PFSK-1 (cell line): ENCODE data around the gene FADS2.

Experiments used
- FOXP2 ChIP-seq: optimal IDR thresholded peaks from 2 replicates; pipeline ENCODE3; 2011; ENCODE audit warnings: borderline replicate concordance, control low read depth, inconsistent platforms; ENCODE audit not compliant: insufficient read depth; ENCODE audit errors: extremely low read length, extremely low read depth
- POLR2AphosphoS5 ChIP-seq: IDR thresholded peaks from 2 replicates; pipeline ENCODE4 v1.6.1; 2012; ENCODE audit warnings: low read depth, mild to moderate bottlenecking, control low read depth, low read length, moderate library complexity
- TAF1 ChIP-seq: IDR thresholded peaks from 2 replicates; pipeline ENCODE4 v1.6.1; 2012; ENCODE audit warnings: low read length, control low read depth, borderline replicate concordance; ENCODE audit not compliant: insufficient read depth
- TF ChIP-seq, protein P1 (sequence below), 2 experiments: IDR thresholded peaks; 2 replicates each; pipeline versions ENCODE4 v1.6.1 to v1.8.0; 2011 to 2012; ENCODE audit warnings: low read depth in 2 of 2, low read length in 2 of 2, control low read depth in 1 of 2, inconsistent platforms in 1 of 2, mild to moderate bottlenecking in 1 of 2, moderate library complexity in 1 of 2; ENCODE audit not compliant: insufficient read depth in 1 of 2

DNA sequence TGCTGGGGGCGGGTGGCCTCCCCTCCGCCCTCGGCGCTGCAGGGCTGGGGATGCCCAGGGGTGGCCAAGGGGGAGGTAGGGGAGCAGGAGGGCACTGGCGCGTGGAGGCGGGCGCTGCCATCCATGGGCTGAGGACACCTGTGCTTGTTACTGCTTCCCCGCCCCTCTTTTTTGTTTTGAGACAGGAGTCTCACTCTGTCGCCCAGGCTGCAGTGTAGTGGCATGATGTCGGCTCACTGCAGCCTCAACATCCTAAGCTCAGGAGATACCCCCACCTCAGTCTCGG is 63.9 kb downstream of the FADS2 start:
- TF ChIP-seq POLR2AphosphoS5 (no peak), TAF1 (no peak), FOXP2 (no peak)
- TF ChIP-seq, protein P1, sequence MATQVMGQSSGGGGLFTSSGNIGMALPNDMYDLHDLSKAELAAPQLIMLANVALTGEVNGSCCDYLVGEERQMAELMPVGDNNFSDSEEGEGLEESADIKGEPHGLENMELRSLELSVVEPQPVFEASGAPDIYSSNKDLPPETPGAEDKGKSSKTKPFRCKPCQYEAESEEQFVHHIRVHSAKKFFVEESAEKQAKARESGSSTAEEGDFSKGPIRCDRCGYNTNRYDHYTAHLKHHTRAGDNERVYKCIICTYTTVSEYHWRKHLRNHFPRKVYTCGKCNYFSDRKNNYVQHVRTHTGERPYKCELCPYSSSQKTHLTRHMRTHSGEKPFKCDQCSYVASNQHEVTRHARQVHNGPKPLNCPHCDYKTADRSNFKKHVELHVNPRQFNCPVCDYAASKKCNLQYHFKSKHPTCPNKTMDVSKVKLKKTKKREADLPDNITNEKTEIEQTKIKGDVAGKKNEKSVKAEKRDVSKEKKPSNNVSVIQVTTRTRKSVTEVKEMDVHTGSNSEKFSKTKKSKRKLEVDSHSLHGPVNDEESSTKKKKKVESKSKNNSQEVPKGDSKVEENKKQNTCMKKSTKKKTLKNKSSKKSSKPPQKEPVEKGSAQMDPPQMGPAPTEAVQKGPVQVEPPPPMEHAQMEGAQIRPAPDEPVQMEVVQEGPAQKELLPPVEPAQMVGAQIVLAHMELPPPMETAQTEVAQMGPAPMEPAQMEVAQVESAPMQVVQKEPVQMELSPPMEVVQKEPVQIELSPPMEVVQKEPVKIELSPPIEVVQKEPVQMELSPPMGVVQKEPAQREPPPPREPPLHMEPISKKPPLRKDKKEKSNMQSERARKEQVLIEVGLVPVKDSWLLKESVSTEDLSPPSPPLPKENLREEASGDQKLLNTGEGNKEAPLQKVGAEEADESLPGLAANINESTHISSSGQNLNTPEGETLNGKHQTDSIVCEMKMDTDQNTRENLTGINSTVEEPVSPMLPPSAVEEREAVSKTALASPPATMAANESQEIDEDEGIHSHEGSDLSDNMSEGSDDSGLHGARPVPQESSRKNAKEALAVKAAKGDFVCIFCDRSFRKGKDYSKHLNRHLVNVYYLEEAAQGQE (IDR thresholded peaks at IDR 0.05; ENCODE audit: insufficient read depth in 1 of 2, low read depth in 2 of 2, low read length in 2 of 2) = no peak
